ENCODE measurements around the gene DEGS2.
"Not testable (repeated sequence)": the region's sequence is repeated elsewhere in the genome, so short reads cannot be mapped to it uniquely, and the experiment has no call there.

DEGS2 gene

DNA sequence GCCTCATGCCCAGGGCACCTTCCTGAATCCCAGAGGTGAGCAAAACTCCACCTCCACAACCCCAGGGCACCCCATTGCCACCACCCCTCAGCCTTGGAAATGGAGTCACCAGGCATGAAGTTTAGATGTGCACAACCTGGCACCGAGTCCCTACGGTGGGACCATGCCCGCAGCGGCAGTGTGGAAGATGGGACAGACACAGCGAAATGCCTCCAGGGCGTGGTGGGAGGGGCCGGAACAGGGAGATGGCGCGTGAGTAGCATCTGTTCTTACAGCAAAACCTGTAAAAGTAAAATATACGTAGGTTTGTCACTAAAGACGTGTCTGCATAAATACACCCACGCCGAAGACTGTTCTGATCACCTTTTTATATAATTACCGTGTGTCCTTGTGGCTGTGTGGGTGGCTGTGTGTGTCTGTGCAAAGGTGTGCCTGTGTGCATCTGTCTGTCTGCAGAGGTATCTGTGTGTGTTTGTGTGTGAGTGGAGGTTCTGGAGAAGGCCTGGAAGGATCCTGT is 17.4 kb upstream of the DEGS2 start:
- no peak for DNase-seq

DNA sequence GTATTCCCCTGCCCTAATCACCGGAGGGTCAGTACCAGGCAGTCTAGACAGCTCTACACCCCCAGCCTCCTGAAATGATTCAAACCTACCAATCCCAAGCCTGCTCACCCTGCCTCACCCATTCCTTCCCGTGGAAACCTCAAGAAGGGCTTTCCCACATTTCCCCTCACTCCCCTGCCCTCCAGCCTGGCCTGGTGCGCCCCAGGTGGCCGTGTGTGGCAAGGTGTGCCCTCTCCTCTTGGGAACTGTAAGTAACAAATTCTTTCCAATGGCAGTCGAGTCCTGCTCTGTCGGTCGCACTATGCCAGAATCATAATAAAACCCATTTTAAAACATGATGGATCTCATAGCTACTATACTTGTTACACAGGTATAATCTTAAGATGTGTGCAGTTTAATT is 13.9 kb upstream of the DEGS2 start:
- DNase-seq: no peak

DNA sequence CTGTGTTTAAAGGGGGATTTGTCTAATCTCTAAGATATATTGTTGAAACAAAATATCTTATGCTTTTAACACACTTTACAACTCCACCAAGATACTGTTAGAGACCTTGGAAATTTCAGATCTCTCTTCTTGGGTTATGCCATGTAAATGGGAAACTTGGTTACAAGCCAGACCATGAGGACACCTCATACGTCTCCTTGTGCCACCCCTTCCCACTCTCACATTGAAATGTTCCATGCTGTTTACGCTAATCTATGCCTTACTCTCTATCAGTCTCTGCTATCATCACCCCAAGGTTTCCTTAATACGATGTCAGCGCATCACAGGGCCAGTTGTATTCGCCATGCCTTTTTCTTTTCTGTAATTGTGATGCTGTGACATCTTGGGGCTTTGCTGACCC is 13.4 kb upstream of the DEGS2 start:
- DNase-seq: no peak

DNA sequence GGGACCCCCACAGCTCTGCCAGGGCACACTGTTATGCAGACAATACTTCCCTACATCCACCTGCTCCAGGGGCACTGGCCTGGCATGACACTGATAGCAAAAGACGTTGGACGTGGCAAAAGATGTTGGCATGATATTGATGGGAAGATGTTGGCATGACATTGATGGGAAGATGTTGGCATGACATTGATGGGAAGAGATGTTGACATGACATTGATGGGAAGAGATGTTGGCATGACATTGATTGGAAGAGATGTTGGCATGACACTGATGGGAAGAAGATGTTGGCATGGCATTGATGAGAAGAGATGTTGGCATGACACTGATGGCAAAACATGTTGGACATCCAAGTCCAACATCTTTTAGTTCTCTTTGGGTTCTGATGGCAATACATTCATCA is 11.4 kb upstream of the DEGS2 start:
- no peak for DNase-seq

DNA sequence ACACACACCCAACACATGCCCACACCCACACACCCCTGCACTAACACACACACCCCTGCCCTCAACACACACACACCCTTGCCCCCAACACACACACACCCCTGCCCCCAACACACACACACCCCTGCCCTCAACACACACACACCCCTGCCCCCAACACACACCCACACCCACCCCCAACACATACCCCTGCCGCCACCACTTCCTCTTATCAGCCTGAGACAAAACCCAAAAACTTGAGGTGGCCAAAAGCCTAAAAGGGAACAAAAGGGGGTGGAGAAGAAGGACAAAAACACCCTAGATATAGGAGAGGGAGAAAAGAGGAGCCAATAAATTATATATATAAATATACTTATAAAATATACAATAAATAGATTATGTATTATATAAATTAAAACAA is 9.1 kb upstream of the DEGS2 start:
- DNase-seq: no peak

DNA sequence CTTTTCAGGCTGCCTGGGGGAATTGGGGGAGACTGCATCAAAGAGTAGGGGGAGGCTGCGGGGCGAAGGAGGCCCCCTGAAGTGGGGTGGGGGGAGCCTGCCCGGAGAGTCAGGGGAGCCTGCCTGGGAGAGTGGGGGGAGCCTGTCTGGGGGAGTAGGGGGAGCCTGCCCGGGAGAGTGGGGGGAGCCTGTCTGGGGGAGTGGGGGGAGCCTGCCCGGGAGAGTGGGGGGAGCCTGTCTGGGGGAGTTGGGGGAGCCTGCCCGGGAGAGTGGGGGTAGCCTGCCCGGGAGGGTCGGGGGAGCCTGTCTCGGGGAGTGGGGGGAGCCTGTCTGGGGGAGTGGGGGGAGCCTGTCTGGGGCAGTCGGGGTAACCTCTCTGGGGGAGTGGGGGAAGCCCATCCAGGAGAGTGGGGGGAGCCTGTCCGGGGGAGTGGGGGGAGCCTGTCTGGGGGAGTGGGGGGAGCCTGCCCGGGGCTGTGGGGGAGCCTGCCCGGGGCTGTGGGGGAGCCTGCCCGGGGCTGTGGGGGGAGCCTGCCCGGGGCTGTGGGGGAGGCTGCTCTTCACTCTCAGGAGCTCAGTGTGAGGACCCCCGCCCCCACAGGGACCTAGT is 6.5 kb upstream of the DEGS2 start:
- DNase-seq: no peak

DNA sequence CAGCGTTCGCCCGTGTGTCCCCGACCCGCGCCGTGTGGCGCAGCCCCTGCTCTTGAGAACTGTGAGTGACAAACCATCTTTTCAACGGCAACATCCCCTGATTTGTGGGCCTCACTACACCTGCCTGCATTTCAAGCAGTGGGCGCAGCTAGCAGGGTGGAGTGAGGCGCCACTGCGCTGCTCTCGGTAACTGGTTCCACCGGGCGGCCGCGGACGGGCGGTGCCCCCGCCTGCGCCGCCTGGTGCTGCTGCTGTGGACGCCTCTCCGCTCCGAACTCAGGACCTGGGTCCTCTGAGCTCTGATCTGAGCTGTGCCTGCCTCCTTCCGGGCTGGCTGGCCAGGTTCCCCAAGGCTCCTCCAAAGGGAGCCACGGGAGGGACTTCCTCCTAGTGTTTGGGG is 5.9 kb upstream of the DEGS2 start:
- DNase-seq: no peak

DNA sequence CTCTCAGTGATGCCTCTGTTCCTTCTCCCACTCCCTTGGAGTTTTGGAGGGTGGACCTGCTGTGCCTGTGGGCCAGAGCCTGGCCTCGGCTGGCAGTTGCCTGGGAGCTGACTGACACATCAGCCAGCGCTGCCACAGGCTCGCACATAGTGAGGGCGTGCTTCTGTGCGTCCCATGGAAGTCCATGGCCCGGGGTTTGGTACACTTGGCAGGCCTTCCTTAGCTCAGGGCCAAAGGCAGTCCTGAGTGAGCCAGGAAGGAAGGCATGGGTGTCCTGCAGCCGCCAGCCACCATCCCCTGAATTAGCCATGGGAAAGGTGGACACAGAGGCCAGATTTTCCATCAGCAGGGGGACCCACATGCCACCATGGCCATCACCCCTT is 1.1 kb upstream of the DEGS2 start:
- no peak for DNase-seq

DNA sequence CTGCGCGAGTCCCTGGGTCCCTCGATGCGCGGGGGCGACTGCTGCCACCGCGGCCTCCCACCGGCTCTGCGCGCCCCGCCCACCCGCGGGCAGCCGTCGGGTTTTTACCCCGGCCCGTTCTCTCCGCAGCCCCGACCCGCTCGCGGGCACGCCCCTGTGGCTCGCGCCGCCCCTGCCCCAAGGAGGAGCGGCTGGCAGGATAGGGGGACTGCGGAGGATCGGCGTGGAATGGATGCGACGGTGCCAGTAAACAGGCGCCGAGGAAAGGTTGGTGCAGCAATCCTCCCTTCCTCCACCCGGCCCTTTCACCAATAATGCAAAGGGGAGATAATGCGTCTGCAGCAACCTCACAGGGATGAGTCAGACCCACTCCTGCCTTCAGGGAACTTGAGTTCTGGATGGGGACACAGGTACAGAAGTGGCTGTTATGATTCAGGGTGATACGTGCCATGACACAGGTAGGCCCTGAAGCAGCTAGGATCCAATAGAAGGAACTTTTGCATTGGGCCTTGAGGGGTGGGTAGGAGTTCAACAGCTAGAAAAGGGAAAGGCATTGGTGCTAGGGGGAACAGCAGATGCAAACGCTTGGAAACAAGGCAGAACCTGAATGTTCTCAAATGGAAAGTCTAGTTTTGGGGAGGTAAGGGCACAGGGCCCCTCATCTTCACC is 554 bp upstream of the DEGS2 start:
- DNase-seq: no peak

DNA sequence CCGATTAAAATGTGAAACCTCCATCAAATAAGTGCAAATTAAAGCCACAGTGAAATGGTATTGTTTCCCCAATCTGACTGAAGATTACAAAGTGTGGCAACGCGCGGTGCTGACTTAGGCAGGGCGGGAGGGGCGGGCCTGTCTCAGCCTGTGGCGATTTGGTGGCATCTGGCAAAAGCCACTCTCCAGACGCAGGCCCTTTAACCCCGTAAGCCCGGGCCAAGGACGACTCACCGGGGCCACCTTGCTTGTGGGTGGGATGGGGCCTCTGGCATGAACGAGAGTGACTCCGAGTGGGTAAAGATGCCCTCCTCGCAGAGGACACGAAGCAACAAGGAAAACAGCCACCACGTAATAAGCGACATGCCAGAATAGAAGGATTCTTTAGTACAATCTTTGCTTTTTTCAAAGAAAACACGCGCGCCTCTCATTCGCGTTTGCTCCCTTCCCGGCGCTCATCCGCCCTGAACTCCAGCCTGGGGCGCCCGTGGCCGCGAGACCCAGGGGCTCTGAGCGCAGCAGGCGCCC is 815 bp downstream of the DEGS2 start:
- no peak for DNase-seq

DNA sequence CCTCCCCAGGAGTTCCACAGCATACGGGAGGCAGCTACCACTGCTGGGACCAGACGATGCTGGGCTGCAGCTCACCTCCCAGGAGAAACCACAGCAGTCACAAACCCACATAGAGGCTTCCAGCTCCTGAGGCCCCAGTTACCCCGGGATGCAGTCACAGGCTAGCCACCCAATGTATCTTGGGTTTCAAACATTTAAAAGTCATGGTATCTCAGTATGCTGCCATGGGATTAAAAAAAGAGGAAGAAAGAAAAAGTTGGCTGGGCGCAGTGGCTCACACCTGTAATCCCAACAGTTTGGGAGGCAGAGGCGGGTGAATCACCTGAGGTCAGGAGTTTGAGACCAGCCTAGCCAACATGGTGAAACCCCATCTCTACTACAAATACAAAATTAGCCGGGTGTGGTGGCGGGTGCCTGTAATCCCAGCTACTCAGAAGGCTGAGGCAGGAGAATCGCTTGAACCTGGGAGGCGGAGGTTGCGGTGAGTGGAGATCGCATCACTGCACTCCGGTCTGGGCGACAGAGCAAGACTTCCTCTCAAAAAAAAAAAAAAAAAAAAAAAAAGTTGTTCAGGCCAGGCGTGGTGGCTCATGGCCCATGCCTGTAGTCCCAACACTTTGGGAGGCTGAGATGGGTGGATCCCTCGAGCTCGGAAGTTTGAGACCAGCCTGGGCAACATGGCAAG is 1.8 kb downstream of the DEGS2 start:
- not testable (repeated sequence) for DNase-seq

DNA sequence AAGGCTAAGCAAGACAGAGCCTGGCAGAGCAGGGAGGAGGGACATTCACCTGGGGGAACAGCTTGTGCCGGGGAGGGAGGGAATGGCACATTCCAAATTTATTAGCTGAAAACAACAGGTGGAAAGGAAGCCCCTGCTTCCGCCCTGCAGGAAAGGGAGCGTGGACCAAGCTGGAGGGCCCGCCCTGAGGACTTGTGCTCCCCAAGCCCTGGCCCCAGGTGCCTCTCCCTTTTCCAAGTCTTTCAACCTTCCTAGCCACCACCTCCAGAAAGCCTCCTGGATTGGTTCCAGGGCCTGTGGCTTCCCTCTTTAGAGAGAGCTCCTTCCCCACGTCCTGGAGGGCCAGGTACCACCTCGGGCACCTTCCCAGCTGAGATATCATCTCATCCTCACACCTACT is 2.7 kb downstream of the DEGS2 start:
- DNase-seq: no peak

DNA sequence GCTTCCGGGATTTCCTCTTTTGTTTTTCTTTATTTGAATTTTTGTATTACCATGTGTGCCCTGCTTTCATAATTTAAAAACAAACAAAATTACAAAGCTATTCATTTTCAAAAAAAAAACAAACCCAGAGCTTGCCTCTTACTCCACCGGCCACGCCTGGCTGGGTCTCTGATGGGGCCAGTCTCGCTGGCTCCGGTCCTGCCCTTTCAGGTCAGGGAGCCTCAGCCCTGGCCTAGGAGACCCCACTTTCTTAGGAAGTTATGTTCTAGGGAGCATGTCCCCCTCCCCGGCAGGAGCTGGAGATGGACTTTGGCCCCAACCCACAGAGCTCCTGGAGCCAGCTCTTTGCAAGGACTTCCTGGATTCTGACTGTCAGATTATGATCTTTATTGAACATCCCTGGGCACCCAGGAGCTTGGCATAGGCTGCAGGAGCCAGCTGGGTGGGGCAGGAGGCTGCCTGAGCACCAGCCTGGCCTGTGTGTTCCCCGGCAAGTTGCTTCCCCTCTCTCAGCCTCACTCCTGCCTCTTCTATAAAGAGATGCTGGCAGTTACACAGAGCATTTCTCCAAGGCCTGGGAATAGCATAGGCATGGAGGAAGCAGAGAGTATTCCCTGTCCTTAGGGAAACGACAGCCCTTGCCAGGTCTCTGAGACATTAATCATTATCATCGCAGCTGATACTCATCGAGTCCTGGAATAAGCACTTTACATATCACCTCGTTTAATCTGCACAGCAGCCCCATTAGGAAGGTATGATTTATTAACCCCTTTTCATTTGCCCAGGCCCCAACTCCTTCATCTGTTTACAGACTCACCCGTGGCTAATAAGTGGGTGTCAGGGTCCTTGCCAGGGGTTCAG is 3.5 kb downstream of the DEGS2 start:
- no peak for DNase-seq

DNA sequence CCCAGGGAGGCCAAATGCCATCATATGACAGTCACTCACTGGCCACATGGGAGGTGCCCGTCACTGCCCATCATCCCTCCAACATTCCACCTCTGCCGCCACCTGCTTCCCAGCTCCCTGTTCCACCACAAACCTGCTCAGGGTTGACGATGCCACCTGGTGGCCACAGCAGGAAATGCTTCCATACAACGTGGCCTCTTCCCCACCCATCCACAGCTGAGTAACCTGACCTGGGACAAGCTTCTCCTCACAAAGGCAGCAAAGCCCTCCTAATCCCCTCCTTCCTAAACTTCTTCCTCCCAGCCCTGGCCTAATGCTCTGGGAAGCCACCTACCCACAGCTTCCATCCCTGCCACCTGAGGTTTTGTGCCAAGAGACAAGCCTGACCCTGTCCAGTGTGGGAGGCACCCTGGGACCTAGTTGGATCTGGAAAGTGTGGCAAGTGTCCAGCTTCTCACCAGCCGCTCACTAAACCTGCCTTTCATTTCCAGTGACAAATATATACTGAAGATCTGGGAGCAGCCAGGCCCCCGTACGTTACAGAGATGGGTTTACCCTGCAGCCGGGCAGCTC is 4.3 kb downstream of the DEGS2 start:
- DNase-seq: no peak

DNA sequence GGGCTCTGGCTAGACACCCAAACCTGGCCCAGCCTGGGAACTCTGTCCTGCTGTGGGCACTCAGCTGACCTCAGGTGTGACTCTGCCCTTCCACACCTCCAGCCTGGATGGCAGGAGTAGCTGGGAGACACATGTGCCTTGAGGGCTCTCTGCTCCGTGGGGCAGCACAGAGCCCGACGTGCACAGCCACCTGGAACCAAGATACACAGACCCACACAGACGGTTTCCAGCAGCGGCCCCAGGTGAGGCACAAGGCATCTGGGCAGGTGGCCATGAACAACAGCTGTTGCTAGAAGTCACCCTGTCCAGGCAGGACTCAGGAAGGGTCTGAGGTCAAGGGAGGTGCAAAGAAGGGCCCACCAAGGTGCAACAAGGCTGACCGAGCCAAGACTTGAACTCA is 5.9 kb downstream of the DEGS2 start:
- no peak for DNase-seq

DNA sequence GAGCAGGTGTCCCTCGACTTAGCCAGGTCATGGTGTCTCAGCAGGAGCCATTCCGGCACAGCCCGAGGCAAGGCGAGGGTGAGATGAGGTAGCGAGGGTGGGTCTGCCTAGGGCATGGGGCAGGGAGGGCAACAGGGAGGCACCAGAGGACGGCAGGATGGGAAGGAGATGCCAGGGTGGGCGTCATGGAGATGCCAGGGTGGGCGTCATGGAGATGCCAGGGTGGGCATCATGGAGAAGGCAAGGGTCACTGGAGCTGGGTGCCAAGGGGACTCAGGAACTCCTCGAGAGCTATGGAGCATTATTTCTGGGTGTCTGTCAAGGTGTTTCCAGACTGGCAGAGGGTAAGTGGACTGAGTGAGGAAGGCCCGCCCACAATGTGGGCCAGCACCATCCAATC is 7.4 kb downstream of the DEGS2 start:
- no peak for DNase-seq

DNA sequence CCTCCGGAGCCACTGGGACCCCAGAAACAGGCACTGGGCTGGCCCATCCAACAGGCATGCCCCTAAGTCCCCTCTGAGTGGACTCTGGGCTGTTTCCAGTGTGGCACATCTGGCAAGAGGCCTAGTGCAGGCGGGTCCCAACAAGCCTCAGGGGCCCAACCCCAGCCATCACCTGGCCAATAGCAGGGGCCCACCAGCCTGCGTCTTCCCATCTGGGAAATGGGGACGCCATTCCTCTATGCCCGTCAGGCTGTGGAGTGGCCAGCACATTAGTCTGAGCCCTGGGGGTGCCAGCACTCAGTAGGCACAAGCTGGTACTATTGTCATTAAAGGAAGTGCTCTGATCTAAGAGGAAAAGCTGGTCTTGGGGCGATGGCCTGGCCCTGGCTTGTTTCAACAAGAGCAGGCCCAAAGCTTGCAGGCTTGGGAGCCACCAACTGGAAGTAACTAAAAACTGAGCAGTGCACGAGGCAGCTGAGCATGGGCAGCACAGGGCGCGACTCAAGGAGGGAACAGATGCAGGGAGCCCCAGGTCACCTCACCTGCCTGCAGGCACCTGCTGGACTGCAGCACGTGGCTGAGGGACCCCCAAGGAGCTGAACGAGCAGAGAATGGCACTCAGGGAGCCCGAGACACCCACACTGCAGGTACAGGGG is 8.4 kb downstream of the DEGS2 start:
- DNase-seq: no peak

DNA sequence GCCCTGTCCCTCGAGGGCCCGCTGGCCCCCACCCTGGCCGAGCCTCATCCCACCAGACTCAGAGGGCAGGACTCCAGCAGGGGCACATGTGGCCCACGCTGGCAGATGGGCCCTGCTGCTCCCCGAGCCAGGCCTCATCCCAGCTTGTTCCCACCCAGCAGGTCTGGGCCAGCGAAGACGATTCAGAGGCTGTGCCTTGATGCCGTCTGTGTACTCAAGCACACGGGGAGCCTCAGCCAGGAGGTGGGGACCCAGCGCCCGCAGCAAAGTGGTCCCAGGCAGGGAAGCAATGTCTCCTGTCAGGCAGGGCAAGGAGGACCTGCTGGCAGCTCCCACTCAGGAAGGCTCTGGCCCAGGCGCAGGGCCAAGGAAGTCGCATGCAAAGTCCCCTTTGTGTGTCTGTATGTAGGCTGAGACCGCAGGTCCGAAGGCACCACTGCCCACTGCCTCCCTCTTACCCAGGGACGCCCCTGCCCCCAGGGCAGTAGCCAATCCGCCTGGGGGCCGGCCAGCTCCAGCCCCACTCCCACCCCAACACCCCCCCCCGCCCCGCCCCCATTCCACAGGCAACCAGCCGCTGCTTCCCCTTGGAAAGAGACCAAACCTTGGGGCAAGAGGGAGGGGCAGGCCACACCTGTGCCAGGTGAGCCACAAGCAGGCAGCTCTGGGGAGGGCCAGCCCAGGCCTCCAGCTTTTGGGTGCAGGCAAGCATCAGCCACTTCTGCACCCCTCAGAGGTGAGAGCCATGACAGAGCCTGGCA is 9.4 kb downstream of the DEGS2 start:
- no peak for DNase-seq

DNA sequence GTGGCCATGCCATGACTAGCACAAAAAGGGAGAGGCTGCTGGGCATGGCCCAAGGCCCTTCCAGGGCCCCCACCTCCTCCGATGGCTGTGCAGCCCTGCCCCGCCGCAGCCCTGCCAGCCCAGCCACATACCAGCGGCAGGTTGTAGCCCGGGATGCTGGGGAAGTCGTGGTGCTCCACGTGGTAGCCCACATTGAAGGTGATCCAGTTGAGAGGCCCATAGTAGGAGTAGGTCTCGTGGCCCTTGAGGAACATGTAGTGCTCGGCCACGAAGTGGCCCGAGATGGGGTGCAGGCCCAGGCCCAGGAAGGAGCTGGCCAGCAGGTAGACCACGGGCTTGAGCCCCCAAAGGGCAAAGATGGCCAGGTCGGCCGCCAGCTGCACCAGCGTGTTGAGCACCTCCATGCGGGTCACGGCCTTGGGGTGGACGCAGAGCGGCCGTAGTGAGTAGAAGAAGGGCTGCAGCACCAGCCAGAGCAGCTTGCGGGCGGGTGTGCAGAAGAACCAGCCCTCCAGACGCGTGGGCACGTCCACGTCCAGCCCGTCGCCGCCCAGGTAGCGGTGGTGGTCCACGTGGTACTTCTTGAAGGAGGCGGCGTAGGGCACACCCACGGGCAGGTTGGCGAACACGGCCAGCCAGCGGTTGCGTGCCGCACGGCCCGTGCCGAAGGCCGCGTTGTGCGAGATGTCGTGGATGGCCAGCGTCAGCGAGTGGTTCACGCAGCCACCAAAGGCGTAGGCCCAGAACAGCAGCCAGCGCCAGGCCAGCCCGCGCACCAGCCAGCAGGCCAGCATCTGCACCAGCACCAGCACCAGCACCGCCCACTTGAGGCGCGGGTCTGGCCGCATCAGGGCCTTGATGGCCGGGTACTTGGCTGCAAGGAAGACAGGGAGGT is 10.4 kb downstream of the DEGS2 start:
- DNase-seq: no peak

DNA sequence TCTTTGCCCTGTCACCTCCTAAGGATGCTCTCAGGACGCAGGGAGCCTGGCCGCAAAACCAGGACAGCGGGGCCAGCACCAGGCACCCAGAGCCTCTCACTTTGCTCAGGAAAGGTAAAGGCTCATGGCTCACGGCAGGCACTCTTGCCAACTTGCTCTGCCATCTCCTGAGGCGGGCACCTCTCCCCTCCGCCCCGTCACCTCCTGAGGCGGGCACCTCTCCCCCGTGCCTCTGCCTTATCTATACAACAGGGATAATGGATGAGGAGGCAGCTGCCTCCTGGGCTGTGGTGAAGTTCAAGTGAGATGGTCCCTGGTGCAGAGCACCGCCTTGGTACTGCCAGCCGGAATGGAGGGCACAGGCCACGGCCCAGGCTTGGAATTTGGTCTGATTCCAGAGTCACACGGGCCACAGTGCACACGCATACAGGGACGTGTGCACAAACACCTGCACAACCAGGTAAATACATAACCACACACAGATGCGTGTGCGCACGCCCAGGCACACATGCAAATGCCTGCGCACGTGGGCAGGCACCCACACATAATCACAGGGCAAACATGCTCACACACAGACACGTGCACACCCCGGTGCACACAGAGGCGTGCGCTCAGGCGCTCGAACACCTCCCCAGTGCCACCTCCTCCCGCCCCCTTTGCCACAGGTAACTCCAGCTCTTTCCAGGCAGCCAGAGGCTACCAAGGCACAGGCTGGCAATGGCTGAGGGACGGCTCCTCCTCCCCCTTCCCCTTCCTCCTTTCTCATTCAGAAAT is 11.6 kb downstream of the DEGS2 start:
- no peak for DNase-seq

Measured in stimulated activated naive CD4-positive, alpha-beta T cell treated with Interleukin-2 at 50 U/mL for 16 hours (primary cell).